Measurements from ENCODE around the gene SMYD3. TPM values are rescaled to one million over a fixed set of nuclear protein-coding genes. Genes with fewer than 3 reads are reported as not detected.

The SMYD3 gene
- total and polyA plus RNA-seq, 10 of the 15 experiments (the other 5 are each of a cell fraction or from before 2014, with no cell fraction given) = 18.3 to 54.0 (median 24.8) TPM

DNA sequence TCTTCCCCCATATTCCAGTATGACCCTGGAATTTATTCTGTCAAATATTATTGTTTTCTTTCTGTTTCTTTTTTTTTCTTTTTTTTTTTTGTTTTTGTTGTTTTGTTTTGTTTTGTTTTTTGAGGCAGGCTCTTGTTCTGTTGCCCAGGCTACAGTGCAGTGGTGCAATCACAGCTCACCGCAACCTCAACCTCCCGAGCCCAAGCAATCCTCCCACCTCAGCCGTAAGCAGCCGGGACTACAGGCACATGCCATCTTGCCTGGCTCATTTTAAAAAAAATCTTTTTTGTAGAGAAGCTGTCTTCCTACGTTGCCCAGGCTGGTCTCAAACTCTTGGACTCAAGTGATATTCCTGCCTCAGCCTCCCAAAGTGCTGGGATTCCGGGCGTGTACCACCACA lies 237.6 kb downstream of the SMYD3 start:
- Histone ChIP-seq H3K79me2 (ENCODE audit: control insufficient read depth, insufficient read depth, low read length) (no peaks in the 10 kb centered on the region), H3K9ac (ENCODE audit: control insufficient read depth, insufficient read depth, low read length) (no peak overlapping the region), H3K27me3 (replicated peaks in 1 of 2; ENCODE audit: control insufficient read depth in 2 of 2, insufficient read depth in 2 of 2, low read length in 1 of 2) (no peaks in the 10 kb centered on the region), H3K27ac (ENCODE audit: control insufficient read depth, insufficient read depth) (no peak overlapping the region), H3K4me1 (ENCODE audit: control insufficient read depth, insufficient read depth, low read length) (no peaks in the 10 kb centered on the region), H3K9me3 (replicated peaks; ENCODE audit: control insufficient read depth, insufficient read depth, low read length) (no peaks in the 10 kb centered on the region), H2AFZ (ENCODE audit: control insufficient read depth, low read depth, low read length) (no peak overlapping the region), H4K20me1 (ENCODE audit: control insufficient read depth, insufficient read depth) (no peaks in the 10 kb centered on the region), H3K4me3 (no peak overlapping the region), H3K4me2 (ENCODE audit: control insufficient read depth, insufficient read depth) (no peak overlapping the region), H3K36me3 (ENCODE audit: control insufficient read depth in 2 of 2, insufficient read depth in 2 of 2, low read length in 1 of 2) (no peaks in the 10 kb centered on the region)
- TF ChIP-seq, protein P1, sequence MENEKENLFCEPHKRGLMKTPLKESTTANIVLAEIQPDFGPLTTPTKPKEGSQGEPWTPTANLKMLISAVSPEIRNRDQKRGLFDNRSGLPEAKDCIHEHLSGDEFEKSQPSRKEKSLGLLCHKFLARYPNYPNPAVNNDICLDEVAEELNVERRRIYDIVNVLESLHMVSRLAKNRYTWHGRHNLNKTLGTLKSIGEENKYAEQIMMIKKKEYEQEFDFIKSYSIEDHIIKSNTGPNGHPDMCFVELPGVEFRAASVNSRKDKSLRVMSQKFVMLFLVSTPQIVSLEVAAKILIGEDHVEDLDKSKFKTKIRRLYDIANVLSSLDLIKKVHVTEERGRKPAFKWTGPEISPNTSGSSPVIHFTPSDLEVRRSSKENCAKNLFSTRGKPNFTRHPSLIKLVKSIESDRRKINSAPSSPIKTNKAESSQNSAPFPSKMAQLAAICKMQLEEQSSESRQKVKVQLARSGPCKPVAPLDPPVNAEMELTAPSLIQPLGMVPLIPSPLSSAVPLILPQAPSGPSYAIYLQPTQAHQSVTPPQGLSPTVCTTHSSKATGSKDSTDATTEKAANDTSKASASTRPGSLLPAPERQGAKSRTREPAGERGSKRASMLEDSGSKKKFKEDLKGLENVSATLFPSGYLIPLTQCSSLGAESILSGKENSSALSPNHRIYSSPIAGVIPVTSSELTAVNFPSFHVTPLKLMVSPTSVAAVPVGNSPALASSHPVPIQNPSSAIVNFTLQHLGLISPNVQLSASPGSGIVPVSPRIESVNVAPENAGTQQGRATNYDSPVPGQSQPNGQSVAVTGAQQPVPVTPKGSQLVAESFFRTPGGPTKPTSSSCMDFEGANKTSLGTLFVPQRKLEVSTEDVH (IDR thresholded peaks at IDR 0.05; ENCODE audit: low read depth, partially characterized antibody) = no peak
- no peak for TF ChIP-seq STAT3 (IDR thresholded peaks at IDR 0.05; ENCODE audit: low read depth, low read length)
- TF ChIP-seq SMARCA5 (IDR thresholded peaks at IDR 0.05) = no peak
- no peak for TF ChIP-seq RAD21 (IDR thresholded peaks at IDR 0.05; ENCODE audit: insufficient read depth, low read depth, low read length)
- DNase-seq (ENCODE audit: low read depth, low spot score) (no peak), FAIRE-seq (no peak), ATAC-seq (no peak)
- ChIA-PET CTCF (no interaction called here), POLR2A (no interaction called here), SMC1A (ENCODE audit: uncharacterized antibody, unreplicated experiment) (interaction anchor here (1.1 to 1.4 kb wide), 2 partner anchors 12 to 381 kb away, joined by 4 read pairs; no protein-coding TSS in a partner anchor), RAD21 (ENCODE audit: unreplicated experiment) (no interaction called here)
- in situ Hi-C loops (cut with MboI) (no loop called here), intact Hi-C loops (cut with micrococcal nuclease; ENCODE audit: unreplicated experiment) (no loop called here)
- no TSS peak for BruUV-seq (replicated peaks)
- WGBS (ENCODE audit: insufficient coverage, insufficient replicate concordance, low lambda C conversion rate, missing lambda C conversion rate) = 88% methylated on average over 7 of the region's 7 CpGs

DNA sequence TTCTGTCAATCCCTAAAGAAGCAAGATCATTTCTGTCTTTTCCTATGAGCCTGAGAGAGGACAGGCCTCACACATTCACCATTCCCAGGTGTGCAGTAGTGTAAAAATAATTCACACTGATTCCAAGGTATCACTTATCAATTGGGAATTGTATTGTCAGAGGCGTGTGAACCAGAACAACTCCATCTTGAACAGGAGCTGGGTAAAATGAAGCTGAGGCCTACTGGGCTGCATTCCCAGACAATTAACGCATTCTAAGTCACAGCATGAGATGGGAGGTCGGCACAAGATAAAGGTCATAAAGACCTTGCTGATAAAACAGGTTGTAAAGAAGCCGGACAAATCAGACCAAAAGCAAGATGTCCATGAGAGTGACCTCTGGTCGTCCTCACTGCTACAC lies 239.2 kb downstream of the SMYD3 start:
- Histone ChIP-seq H3K9ac (ENCODE audit: control insufficient read depth, insufficient read depth, low read length) (no peak overlapping the region), H3K27me3 (replicated peaks in 1 of 2; ENCODE audit: control insufficient read depth in 2 of 2, insufficient read depth in 2 of 2, low read length in 1 of 2) (no peaks in the 10 kb centered on the region), H2AFZ (ENCODE audit: control insufficient read depth, low read depth, low read length) (no peak overlapping the region), H3K4me2 (ENCODE audit: control insufficient read depth, insufficient read depth) (no peak overlapping the region), H3K36me3 (ENCODE audit: control insufficient read depth in 2 of 2, insufficient read depth in 2 of 2, low read length in 1 of 2) (no peaks in the 10 kb centered on the region), H4K20me1 (ENCODE audit: control insufficient read depth, insufficient read depth) (no peaks in the 10 kb centered on the region), H3K9me3 (replicated peaks; ENCODE audit: control insufficient read depth, insufficient read depth, low read length) (no peaks in the 10 kb centered on the region), H3K4me3 (no peak overlapping the region), H3K79me2 (ENCODE audit: control insufficient read depth, insufficient read depth, low read length) (no peaks in the 10 kb centered on the region), H3K27ac (ENCODE audit: control insufficient read depth, insufficient read depth) (no peak overlapping the region), H3K4me1 (ENCODE audit: control insufficient read depth, insufficient read depth, low read length) (no peaks in the 10 kb centered on the region)
- 99% methylated on average over 5 of the region's 5 CpGs for WGBS (ENCODE audit: insufficient coverage, insufficient replicate concordance, low lambda C conversion rate, missing lambda C conversion rate)
- ChIA-PET POLR2A (no interaction called here), RAD21 (ENCODE audit: unreplicated experiment) (no interaction called here), CTCF (no interaction called here), SMC1A (ENCODE audit: uncharacterized antibody, unreplicated experiment) (no interaction called here)
- FAIRE-seq (no peak), DNase-seq (ENCODE audit: low read depth, low spot score) (no peak), ATAC-seq (no peak)
- intact Hi-C loops (cut with micrococcal nuclease; ENCODE audit: unreplicated experiment) (no loop called here), in situ Hi-C loops (cut with MboI) (no loop called here)
- no TSS peak for BruUV-seq (replicated peaks)
- TF ChIP-seq, protein P2, sequence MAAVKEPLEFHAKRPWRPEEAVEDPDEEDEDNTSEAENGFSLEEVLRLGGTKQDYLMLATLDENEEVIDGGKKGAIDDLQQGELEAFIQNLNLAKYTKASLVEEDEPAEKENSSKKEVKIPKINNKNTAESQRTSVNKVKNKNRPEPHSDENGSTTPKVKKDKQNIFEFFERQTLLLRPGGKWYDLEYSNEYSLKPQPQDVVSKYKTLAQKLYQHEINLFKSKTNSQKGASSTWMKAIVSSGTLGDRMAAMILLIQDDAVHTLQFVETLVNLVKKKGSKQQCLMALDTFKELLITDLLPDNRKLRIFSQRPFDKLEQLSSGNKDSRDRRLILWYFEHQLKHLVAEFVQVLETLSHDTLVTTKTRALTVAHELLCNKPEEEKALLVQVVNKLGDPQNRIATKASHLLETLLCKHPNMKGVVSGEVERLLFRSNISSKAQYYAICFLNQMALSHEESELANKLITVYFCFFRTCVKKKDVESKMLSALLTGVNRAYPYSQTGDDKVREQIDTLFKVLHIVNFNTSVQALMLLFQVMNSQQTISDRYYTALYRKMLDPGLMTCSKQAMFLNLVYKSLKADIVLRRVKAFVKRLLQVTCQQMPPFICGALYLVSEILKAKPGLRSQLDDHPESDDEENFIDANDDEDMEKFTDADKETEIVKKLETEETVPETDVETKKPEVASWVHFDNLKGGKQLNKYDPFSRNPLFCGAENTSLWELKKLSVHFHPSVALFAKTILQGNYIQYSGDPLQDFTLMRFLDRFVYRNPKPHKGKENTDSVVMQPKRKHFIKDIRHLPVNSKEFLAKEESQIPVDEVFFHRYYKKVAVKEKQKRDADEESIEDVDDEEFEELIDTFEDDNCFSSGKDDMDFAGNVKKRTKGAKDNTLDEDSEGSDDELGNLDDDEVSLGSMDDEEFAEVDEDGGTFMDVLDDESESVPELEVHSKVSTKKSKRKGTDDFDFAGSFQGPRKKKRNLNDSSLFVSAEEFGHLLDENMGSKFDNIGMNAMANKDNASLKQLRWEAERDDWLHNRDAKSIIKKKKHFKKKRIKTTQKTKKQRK (IDR thresholded peaks at IDR 0.05; ENCODE audit: low read depth, low read length) = no peak
- no peak for TF ChIP-seq CHD4 (IDR thresholded peaks at IDR 0.05)
- TF ChIP-seq PAX8 (IDR thresholded peaks at IDR 0.05) = no peak
- no peak for TF ChIP-seq TARDBP (IDR thresholded peaks at IDR 0.05; ENCODE audit: borderline replicate concordance)
- no peak for TF ChIP-seq PML (IDR thresholded peaks at IDR 0.05; ENCODE audit: low read length)
- TF ChIP-seq GATAD2B (conservative IDR thresholded peaks at IDR 0.05; ENCODE audit: low read depth) = no peak
- no peak for TF ChIP-seq POLR2AphosphoS2 (IDR thresholded peaks at IDR 0.05; ENCODE audit: low read depth, low read length)
